GM18858 (cell line): ENCODE results near the gene LTBP2.

ENCODE experiments used
- ATAC-seq: cut with Tn5 transposase; IDR thresholded peaks from one replicate; pipeline ENCODE4 v1.9.1; 2021; ENCODE audit not compliant: unreplicated experiment

LTBP2 gene

GRCh38 chr14:74574706-74575105 is 37.3 kb downstream of the LTBP2 start:
- no peak for ATAC-seq

- ATAC-seq: no peak
These were observed 38.0 kb downstream of the LTBP2 start for GRCh38 chr14:74574090-74574433.

DNA sequence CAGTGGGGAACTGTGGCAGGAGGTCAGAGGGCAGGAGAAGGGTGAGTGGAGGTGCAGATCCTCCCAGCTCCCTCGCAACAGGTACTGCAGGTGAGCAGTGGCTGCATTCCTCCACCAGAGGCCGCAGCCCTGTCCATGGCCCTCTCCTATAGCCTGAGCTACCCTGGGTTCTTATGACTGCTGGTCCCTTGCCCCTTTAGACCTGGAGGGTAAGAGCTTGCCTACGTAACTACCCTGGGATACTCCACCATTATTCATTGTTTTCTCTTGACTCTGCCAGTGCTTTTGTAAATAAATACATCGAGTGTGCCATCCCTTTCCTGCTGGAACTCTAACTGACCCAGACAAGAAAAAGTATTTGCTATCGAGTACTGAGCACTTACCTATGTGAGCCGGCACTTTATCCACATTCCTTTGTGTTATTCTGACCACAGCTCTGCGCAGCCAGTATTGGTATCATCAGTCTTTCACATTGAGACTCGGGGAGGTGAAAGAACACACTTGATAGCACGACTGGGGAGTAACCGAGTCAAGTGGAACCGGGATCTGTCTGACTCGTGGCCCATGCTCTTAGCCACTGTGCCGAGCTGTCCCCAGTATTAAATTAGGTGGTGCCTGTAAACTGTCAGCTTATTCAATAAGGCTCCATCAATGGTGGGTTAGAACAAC is 38.5 kb downstream of the LTBP2 start:
- no peak for ATAC-seq

GRCh38 chr14:74572726-74573301 is 39.2 kb downstream of the LTBP2 start:
- no peak for ATAC-seq

GRCh38 chr14:74571901-74572725 is 39.9 kb downstream of the LTBP2 start:
- no peak for ATAC-seq

- no peak for ATAC-seq
These were observed 40.6 kb downstream of the LTBP2 start for GRCh38 chr14:74571441-74571841.

DNA sequence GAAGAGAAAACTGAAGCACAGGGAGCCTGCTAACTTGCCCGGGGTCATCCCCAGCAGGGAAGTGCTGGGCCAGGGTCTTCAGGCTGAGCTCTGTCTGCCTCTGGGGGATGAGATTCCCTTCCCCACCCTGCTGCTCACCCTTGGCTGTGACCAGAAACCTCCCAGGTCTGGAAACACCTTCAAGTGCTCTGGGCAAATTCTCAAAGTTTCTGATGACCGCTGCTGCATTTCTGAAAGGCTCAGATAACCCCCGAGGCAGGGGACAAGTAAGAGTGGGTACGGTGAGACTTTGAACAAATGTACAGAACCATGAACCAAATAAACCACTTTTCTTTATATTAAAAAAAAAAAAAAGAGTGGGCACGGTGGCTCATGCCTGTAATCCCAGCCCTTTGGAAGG is 41.3 kb downstream of the LTBP2 start:
- no peak for ATAC-seq

- no peak for ATAC-seq
These were observed 42.0 kb downstream of the LTBP2 start for GRCh38 chr14:74569806-74570591.

DNA sequence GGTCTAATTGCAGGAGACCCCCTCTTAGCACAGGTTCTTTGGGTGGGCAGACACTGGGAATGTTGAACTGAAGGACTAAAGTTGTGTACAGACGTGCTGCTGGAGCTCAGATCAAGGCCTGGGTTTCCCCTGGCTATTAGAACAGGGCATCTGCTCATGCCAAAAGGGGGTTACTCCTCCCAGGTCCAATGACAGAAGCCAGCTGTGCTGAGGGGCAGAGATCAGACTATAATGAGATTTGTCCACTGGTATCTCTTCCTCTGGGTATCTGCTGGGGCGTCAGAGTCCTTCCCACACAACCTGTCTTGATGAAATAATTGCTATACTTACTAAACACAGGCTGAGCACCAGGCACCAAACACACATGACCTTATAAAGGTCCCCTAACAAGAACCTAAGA is 42.6 kb downstream of the LTBP2 start:
- no peak for ATAC-seq

DNA sequence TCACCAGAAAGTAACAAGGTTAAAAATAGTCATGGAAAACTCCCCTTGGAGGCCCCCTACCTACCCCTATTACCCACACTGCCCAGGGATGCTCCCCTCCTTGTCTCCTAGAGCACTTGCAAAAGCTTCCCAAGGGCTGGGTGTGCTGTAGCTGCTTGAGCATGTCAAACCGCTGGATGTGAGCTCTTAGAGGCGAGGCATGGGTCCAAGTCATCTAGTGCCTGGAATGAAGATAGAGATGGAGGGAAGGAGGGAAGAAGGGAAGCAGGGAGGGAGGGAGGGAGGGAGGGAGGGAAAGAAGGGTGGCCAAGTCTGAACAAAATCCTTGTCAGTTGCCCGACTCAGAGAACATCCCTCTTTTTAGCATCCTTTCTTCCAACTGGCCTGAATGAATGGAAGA is 43.1 kb downstream of the LTBP2 start:
- ATAC-seq: no peak

GRCh38 chr14:74568380-74568649 is 43.7 kb downstream of the LTBP2 start:
- ATAC-seq: no peak

DNA sequence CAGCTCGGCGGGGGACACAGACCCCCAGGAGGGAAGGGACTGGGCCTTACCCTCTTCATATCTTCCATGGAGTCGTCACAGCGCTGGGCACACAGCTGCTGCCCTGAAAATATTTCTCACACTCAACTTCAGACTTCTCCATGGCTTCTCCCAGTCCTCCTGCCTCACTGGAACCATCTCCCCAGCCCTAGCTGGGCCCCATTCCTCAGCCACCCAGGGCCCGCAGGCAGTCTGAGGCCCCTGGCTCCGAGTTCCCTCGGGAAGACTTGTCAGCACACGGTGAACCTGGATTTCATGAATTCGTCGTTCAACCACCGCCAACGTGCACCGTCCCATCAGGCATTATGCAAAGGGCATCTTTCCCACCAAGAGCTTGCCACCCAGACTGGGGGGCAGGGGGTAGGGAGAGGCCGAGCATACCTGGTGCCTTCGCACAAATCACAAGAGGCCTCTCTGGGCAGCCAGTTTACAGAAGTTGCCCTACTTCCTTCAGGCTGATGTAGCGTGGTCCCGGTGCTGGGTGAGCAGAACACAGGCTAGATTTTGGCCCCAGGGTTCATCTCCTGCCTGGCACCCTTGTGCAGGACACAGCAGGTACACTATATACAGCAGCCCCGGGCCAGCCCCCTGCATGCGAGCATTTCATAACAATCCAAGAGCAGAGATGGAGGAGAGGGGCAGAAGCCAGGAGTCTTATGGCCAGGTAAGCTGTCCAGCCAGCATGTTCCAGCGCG is 44.2 kb downstream of the LTBP2 start:
- no peak for ATAC-seq

DNA sequence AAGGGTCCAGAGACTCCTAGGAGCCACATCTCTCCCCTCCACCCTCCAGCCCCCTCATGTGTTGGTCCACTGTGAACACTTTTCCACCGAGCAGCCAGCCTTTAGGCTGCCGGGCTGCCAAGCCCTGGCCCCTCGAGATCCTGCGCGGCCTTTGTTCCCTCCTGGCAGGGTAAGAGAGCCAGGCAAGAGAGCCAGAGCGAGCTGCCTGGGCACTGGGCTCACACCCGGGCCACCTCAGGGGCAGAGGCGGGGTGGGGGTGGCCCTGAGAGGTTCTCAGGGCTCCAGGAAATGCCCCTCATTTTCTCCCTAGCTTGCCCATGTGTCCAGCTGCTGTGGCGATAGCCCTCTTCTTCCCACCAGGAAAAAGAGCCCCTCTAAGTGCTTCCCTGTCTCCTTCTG is 44.8 kb downstream of the LTBP2 start:
- no peak for ATAC-seq

DNA sequence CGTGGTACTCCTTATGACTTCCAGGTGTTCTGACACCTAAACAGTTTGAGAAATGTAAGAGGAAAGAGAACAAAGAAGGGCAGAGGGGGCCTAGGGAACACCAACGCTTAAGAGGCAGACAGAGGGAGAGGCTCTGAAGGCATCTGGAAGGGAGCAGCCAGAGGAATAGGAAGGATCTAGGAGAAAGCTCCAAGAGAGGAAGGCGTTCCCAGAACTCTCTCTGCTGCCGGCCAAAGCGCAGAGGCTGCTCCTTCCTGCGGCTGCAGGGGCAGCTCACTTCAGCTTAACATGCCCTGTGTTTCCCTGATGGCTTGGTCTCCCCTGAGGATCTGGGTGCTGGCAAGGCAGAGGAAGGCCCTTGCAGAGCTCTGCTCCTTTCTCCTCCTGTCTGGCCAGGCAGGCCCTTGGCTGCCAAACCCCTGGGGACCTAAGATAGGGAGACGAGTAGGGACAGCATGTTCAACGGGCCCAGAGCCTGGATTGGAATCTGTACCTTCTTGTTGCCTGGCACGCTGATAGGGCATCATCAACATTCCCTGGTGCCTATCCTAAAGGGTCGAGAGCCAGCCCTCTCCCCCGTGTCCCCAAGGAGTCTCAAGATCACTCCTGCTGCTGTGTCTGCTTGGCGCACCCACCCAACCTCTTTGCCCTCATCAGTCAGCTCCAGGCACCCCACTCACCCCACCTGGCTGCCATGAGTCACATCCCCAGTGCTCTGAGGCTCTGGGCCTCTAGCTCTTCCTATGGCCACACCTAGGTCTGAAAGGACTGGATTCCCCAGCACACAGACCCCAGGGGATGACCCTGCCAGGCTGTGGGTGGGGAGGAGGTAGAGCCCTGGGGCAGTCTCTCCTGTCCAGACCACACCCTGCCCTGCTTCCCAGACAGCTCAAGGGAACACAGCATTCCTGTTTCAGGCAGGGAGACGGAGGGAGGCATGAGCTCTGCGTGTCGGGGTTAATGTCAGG is 45.6 kb downstream of the LTBP2 start:
- no peak for ATAC-seq

- no peak for ATAC-seq
These were observed 48.4 kb downstream of the LTBP2 start for GRCh38 chr14:74563586-74564159.

DNA sequence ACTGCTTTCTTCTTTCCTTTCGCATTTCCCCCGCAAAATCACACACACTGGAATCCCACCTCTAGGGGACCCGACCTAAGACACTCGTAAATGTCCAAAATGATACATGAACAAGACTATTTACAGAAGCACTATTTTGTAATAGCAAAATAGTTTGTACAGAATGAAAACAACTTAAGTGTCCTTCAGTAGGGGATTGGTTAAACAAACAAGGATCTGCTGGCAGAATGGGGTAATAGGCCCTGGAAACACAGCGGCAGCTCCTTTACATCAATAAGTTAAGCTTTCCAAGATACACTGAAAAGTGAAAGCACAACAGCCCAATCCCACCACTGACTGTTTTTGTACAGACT is 48.8 kb downstream of the LTBP2 start:
- no peak for ATAC-seq

DNA sequence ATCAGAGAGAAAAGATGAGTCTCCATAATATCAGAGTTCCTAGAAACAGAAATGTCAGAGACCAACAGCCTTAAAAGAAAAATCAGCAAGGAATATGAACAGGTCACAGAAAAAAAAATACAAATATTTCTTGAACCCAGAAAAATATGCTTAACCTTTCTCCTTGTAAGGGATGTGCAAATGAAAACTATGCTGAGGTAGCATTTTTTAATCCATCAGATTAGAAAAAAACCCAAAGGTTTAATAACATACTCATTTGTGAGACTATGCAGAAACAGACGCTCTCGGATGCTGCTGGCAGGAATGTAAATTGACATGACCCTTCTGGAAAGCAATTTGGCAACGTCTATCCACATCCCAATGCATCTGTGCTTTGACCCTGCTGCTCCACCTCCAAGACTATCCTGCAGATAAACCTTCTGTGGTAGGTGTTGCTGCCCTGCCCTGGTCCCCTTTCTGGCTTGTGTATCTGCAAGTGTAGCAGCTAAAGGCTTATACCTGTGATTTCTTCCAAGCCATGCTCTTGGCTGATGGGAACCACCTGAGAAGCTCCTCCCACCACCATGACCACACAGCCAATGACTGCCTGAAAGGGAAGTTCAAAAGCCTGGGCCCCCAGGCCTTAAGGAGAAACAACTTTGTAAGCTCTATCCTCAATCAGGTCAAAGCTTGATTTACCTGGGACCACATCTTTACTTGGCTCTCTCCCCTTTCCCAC is 49.4 kb downstream of the LTBP2 start:
- ATAC-seq: no peak

GRCh38 chr14:74558655-74559054 is 53.4 kb downstream of the LTBP2 start:
- no peak for ATAC-seq

DNA sequence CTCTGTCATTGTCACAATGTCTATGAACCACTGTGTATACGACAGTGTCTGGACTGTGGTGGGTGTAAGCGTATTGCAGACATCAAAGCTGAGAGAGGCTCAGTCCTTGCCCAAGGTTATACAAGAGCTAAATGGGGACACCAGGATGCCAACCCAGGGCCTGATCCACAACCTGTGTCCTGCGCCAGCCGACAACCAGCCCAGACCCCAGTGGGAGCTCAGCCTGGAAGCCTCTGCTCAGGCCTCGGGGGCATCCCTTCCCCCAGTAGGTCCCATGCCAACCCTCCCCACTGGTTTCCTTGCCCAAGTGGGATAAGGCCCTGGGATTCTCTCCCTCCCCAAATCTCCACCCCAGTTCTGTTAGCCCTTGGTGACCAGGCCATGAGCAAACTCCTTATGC is 54.3 kb downstream of the LTBP2 start:
- ATAC-seq: no peak
